Epithelial cell of alveolus of lung (primary cell): ENCODE measurements around the gene ZNF484. TPM values are rescaled to one million over a fixed set of nuclear protein-coding genes. Genes with fewer than 3 reads are reported as not detected.

Source experiments
- total RNA-seq: library from RNA; depleted of rRNA; stranded (reverse); fragments of >200 nt; gene quantifications from 2 replicates; pipeline ENCODE4 v1.2.1, GENCODE V29; 2015

ZNF484 gene
- 5.2 and 10.3 TPM in 2 replicates for total RNA-seq

DNA sequence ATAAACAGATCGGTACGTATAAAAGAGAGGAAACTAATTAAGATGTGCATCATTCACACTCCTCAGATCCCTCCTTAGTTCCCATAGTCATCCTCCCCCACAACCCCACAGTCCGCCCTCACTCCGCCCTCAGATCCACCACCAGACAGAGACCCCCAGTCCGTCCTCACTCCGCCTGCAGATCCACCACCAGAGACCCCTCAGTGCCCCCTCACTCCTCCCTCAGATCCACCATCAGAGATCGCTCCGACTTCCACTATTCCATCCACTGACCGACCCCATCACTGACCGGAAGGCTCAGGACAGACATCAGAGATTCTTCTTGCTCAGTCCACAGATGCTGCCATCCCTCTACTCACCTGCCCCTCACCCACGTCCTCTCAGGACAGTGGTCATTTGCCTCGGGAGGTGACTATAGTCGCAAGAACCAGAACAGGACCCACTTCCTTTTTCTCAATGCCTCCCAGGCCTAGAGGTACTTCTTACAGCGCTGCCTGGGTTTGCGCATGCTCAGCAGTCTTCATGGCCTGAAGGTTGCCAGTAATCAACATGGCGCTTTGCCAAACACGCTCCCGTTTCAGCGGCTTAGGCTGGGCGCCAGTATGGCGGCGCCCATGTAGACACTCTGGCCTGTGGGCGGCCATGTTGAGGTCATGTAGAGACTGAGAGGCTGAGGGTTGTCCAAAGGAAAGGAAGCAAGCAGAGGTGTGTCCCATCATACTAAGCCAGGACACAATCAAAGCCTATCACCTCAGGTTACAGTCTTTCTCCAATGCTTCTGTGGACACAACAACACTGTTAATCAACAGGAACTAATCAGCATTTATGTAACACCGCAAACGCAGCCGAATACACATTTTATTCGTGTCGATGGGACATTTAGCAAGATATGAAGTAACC is at the start of gene ZNF484:
ZNF484 (minus strand) TSS at position 508 of the 900 bp plus-strand sequence. CDS start 3,009 bp downstream, outside the sequence.

Other genes starting within 250 kb of the ZNF484 start
- gene IPPK, start 207.9 kb downstream of the ZNF484 start, total RNA-seq: 7.8 and 9.2 TPM in 2 replicates
- 28.8 and 36.9 TPM in 2 replicates for gene BICD2, start 113.2 kb downstream of the ZNF484 start, total RNA-seq
- gene FGD3, start 69.5 kb upstream of the ZNF484 start, total RNA-seq: 0.26 TPM in 1 of 2 replicates, not detected in the other
- gene SUSD3, start 180.7 kb upstream of the ZNF484 start, total RNA-seq: 1.8 TPM in 2 replicates
- 103 and 114 TPM in 2 replicates for gene CARD19, start 218.2 kb upstream of the ZNF484 start, total RNA-seq